HG03139 (cell line): Measurements from ENCODE around the gene RTN4IP1.

Experiments used
- ATAC-seq: cut with Tn5 transposase; IDR thresholded peaks from one replicate; pipeline ENCODE4 v1.9.1; 2021; ENCODE audit not compliant: unreplicated experiment

RTN4IP1 gene

GRCh38 chr6:106629103-106629858, at the start of gene RTN4IP1, which contains the start of gene QRSL1:
TSS of gene RTN4IP1 (minus strand) at chr6:106629498. CDS start at chr6:106629021, 477 bp downstream.
TSS of gene QRSL1 (plus strand) at chr6:106629578. CDS start at chr6:106629682, 104 bp downstream.
- ATAC-seq: peak; percentile 65

GRCh38 chr6:106677282-106677681, 48.0 kb upstream of the RTN4IP1 start:
- no peak for ATAC-seq

GRCh38 chr6:106674541-106675229, 45.4 kb upstream of the RTN4IP1 start:
- no peak for ATAC-seq

- ATAC-seq: no peak
These were observed 42.4 kb upstream of the RTN4IP1 start for GRCh38 chr6:106671651-106672050.

GRCh38 chr6:106670236-106670635, 40.9 kb upstream of the RTN4IP1 start:
- ATAC-seq: no peak

GRCh38 chr6:106667022-106667402, 37.7 kb upstream of the RTN4IP1 start:
- ATAC-seq: no peak

- ATAC-seq: peak; percentile 99
These were observed 37.2 kb upstream of the RTN4IP1 start for GRCh38 chr6:106666282-106667021.

GRCh38 chr6:106662458-106662857, 33.2 kb upstream of the RTN4IP1 start:
- no peak for ATAC-seq

- no peak for ATAC-seq
These were observed 30.6 kb upstream of the RTN4IP1 start for GRCh38 chr6:106659859-106660258.

GRCh38 chr6:106658469-106658868, 29.2 kb upstream of the RTN4IP1 start:
- ATAC-seq: no peak

GRCh38 chr6:106648651-106649308, 19.5 kb upstream of the RTN4IP1 start:
- ATAC-seq: peak; percentile 66

GRCh38 chr6:106643061-106643460, 13.8 kb upstream of the RTN4IP1 start:
- no peak for ATAC-seq

GRCh38 chr6:106642476-106642875, 13.2 kb upstream of the RTN4IP1 start:
- no peak for ATAC-seq

GRCh38 chr6:106639812-106640211, 10.5 kb upstream of the RTN4IP1 start:
- no peak for ATAC-seq

- peak; percentile 56 for ATAC-seq
These were observed 8.5 kb upstream of the RTN4IP1 start for GRCh38 chr6:106637717-106638341.

- peak; percentile 18 for ATAC-seq
These were observed 7.9 kb upstream of the RTN4IP1 start for GRCh38 chr6:106637051-106637716.

- ATAC-seq: no peak
These were observed 5.3 kb upstream of the RTN4IP1 start for GRCh38 chr6:106634565-106634964.

GRCh38 chr6:106631346-106631745, 2.0 kb upstream of the RTN4IP1 start:
- ATAC-seq: no peak

- ATAC-seq: no peak
These were observed 1.1 kb upstream of the RTN4IP1 start for GRCh38 chr6:106630366-106630765.

GRCh38 chr6:106629859-106630163, 513 bp upstream of the RTN4IP1 start:
- ATAC-seq: no peak
